ENCODE results near the gene LRP8. TPM values are rescaled to one million over a fixed set of nuclear protein-coding genes. Genes with fewer than 3 reads are reported as not detected.

LRP8 gene
- total and polyA plus RNA-seq, 2 donors from 2014 or later = 1.4 to 6.9 TPM

DNA sequence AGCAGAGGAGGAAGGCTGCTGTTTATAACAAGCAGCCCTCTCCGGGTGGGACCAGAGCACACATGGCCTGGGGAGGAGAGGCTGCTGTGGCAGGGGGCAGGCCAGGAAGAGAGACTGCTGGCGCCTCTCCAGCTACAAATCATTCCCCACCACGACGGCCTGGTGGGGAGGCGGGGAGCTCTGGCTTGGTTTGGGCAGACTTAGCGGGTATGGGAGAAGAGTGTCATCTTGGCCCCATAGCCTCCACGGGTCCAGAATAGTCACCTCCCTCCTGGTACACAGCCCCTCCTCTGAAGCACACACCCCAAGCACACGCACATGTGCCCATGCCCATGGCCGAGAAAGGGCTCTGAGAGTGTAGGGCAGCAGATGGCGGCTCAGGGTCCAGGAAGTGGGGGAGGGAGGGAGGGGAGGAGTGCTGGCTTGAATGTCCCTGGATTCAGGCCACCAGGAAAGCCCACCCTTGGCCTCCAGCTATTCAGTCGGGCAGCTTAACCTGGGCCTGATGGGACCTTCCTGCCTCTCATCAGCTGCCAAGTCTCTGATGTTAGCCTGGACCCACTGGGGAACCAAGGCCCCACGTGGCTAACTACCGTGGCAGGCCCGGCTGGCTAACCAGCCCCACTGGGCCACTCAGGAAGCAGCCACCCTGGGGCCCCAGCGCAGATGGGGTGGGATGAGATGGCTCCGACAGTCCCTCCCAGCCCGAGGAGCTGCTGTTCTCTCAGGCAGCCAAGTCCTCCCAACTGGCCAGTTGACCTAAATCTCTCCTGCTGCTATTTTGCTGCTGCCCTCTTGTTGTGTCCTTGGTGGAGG lies 10.9 kb downstream of the LRP8 start:
- intact Hi-C loops (cut with DNase I) = no loop called here
- peak overlapping the region in 1 of 2 donors; percentile 43 for H3K27ac ChIP-seq (ENCODE audit: low read depth in 2 of 2, low read length in 2 of 2)
- peak; percentile 44 to 85 (median 80) for DNase-seq
- no peaks in the 10 kb centered on the region for H3K27me3 ChIP-seq (ENCODE audit: control insufficient read depth, insufficient read depth, low read length)
- H3K4me1 ChIP-seq (ENCODE audit: control insufficient read depth in 2 of 3, insufficient read depth in 2 of 3, low read depth in 1 of 3, low read length in 3 of 3) = peaks cover 0 to 7% (median 3%) of the 10 kb centered on the region in 3 donors
- H3K9me3 ChIP-seq (ENCODE audit: control insufficient read depth in 2 of 3, insufficient read depth in 1 of 3, low read length in 3 of 3) = no peaks in the 10 kb centered on the region
- no peak overlapping the region for H3K9ac ChIP-seq (ENCODE audit: low read length in 3 of 3)
- no peak for FAIRE-seq
- TF ChIP-seq, protein P1, sequence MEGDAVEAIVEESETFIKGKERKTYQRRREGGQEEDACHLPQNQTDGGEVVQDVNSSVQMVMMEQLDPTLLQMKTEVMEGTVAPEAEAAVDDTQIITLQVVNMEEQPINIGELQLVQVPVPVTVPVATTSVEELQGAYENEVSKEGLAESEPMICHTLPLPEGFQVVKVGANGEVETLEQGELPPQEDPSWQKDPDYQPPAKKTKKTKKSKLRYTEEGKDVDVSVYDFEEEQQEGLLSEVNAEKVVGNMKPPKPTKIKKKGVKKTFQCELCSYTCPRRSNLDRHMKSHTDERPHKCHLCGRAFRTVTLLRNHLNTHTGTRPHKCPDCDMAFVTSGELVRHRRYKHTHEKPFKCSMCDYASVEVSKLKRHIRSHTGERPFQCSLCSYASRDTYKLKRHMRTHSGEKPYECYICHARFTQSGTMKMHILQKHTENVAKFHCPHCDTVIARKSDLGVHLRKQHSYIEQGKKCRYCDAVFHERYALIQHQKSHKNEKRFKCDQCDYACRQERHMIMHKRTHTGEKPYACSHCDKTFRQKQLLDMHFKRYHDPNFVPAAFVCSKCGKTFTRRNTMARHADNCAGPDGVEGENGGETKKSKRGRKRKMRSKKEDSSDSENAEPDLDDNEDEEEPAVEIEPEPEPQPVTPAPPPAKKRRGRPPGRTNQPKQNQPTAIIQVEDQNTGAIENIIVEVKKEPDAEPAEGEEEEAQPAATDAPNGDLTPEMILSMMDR (IDR thresholded peaks at IDR 0.05; ENCODE audit: borderline replicate concordance, extremely low read depth, insufficient read depth) = no peak
- no peaks in the 10 kb centered on the region for H3K36me3 ChIP-seq (ENCODE audit: control insufficient read depth in 2 of 3, insufficient read depth in 3 of 3, low read length in 3 of 3)
- H3K4me3 ChIP-seq (ENCODE audit: low read length in 3 of 3) = no peak overlapping the region

DNA sequence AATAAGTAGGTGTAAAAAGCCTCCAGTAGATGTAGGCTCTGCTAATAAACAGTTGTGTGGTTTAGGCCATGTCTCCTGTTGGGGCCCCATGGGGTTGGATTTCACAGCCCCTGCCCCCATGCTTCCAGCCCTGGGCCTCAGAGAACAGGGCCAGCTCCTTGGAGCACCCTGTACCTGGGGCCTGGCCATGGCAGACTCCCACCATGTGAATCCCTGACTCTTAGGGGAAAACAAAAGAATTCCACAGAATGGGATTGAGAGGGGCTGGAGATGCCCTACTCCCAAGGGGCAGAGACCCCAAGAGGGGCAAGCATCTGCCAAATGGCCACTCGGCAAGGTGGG lies 11.5 kb downstream of the LRP8 start:
- H3K4me1 ChIP-seq (ENCODE audit: control insufficient read depth in 2 of 3, insufficient read depth in 2 of 3, low read depth in 1 of 3, low read length in 3 of 3) = peaks cover 0 to 7% (median 3%) of the 10 kb centered on the region in 3 donors
- intact Hi-C loops (cut with DNase I) = no loop called here
- H3K27ac ChIP-seq (ENCODE audit: low read depth in 2 of 2, low read length in 2 of 2) = peak overlapping the region in 1 of 2 donors; percentile 43
- H3K4me3 ChIP-seq (ENCODE audit: low read length in 3 of 3) = no peak overlapping the region
- TF ChIP-seq, protein P1 (IDR thresholded peaks at IDR 0.05; ENCODE audit: borderline replicate concordance, extremely low read depth, insufficient read depth) = no peak
- no peak for FAIRE-seq
- peak in 1 of 5 donors; percentile 32 for DNase-seq
- H3K9me3 ChIP-seq (ENCODE audit: control insufficient read depth in 2 of 3, insufficient read depth in 1 of 3, low read length in 3 of 3) = no peaks in the 10 kb centered on the region
- H3K27me3 ChIP-seq (ENCODE audit: control insufficient read depth, insufficient read depth, low read length) = no peaks in the 10 kb centered on the region
- H3K9ac ChIP-seq (ENCODE audit: low read length in 3 of 3) = no peak overlapping the region
- H3K36me3 ChIP-seq (ENCODE audit: control insufficient read depth in 2 of 3, insufficient read depth in 3 of 3, low read length in 3 of 3) = no peaks in the 10 kb centered on the region

DNA sequence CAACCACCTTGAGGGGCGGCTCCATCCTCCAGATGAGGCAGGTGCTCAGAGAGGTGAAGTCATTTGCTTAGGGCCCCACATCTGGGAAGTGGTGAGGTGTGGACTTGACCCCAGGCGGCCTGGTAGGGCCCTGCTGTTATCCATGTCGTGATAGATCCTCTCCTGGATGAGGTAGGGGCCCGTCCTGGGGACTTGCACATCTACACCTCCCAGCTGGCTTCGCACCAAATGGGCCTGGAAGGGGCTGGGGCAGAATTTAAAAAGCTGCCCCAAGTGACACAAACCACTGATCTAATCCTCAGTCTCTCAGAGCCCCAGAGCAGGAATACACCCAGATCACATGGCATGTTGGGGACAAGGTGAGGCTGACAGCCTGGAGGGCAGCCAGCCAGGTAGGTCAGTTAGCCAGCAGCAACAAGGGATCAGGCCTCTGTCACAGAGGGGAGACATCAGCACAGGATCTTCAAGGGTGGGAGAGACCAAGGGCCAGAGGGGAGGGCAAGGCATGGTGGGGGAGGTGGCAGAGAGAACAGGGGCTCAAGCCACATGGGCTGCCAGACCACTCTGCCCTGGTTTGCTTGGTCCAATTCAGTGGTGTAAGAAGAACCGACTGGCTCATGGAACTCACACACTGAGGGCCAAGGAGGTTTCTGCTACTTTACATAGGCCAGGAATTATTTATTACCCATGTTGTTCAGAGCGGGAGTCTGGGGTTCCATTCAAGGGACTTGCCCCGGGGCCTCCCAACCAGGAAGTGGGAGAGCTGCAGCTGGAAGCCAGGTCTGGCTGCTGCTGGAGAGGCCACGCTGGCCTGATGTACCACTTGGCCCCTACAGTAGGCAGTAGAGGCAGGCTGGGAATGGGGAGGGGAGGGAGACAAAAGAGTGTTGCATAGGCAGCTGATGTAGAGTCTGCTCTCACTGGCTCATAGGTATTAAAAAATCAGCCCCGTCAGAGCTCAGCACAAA lies 12.1 kb downstream of the LRP8 start:
- Histone ChIP-seq H3K27me3 (ENCODE audit: control insufficient read depth, insufficient read depth, low read length) (no peaks in the 10 kb centered on the region), H3K4me3 (ENCODE audit: low read length in 3 of 3) (no peak overlapping the region), H3K9me3 (ENCODE audit: control insufficient read depth in 2 of 3, insufficient read depth in 1 of 3, low read length in 3 of 3) (no peaks in the 10 kb centered on the region), H3K4me1 (ENCODE audit: control insufficient read depth in 2 of 3, insufficient read depth in 2 of 3, low read depth in 1 of 3, low read length in 3 of 3) (peaks cover 0 to 7% (median 3%) of the 10 kb centered on the region in 3 donors), H3K27ac (ENCODE audit: low read depth in 2 of 2, low read length in 2 of 2) (peak overlapping the region in 1 of 2 donors; percentile 43), H3K9ac (ENCODE audit: low read length in 3 of 3) (no peak overlapping the region), H3K36me3 (ENCODE audit: control insufficient read depth in 2 of 3, insufficient read depth in 3 of 3, low read length in 3 of 3) (no peaks in the 10 kb centered on the region)
- TF ChIP-seq, protein P1 (IDR thresholded peaks at IDR 0.05; ENCODE audit: borderline replicate concordance, extremely low read depth, insufficient read depth) = no peak
- intact Hi-C loops (cut with DNase I) = no loop called here
- DNase-seq = peak; percentile 77 to 88 (median 82)
- no peak for FAIRE-seq

All from kidney (tissue), 14 donors.